Measurements from ENCODE around the gene FIGNL1. TPM values are rescaled to one million over a fixed set of nuclear protein-coding genes. Genes with fewer than 3 reads are reported as not detected.

FIGNL1 gene
- total RNA-seq, 2 donors from 2014 or later = 7.2 to 14.3 TPM

DNA sequence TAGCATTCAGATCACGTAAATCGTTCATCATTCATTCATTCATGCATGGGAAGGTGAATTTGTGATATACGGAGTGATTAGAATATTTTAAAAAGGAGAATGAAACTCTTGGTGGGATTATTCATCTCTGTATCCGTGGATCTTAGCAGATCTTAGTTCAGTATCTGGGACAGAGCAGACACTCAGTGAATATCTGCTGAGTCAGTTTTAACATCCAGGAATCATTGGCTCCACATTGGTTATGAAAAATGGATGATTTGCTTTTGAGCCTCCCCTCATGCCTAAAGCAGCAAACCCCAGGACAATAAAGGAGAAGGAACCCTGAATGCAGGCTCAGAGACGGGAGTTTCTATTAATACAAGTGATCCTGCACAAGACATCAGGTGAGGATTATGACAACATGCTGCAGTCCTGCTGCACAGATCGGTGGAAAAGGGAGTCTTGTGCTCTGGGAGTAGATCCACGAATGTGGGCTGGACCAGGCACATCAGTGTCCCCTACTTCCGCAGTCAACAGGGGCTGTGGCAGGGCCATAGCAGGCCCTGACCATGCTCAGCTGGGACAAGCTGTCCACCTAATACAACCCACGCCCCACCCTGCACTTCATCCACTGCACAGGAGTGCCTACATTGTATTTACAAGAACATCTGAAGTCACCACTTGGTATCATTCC lies 26.9 kb upstream of the FIGNL1 start:
- DNase-seq (ENCODE audit: low spot score) = no peak
- 92% methylated on average over 9 of the region's 9 CpGs for WGBS
- Histone ChIP-seq H3K36me3 (no peaks in the 10 kb centered on the region), H3K27ac (no peak overlapping the region), H3K4me1 (replicated peaks) (no peaks in the 10 kb centered on the region), H3K4me3 (no peak overlapping the region), H3K27me3 (replicated peaks; ENCODE audit: insufficient read depth) (no peaks in the 10 kb centered on the region), H3K9me3 (no peaks in the 10 kb centered on the region)
- intact Hi-C loops (cut with DNase I) = loop anchor here (10.0 kb wide), 1 partner anchor 878 kb away; no protein-coding TSS in a partner anchor
- TF ChIP-seq, protein P1, sequence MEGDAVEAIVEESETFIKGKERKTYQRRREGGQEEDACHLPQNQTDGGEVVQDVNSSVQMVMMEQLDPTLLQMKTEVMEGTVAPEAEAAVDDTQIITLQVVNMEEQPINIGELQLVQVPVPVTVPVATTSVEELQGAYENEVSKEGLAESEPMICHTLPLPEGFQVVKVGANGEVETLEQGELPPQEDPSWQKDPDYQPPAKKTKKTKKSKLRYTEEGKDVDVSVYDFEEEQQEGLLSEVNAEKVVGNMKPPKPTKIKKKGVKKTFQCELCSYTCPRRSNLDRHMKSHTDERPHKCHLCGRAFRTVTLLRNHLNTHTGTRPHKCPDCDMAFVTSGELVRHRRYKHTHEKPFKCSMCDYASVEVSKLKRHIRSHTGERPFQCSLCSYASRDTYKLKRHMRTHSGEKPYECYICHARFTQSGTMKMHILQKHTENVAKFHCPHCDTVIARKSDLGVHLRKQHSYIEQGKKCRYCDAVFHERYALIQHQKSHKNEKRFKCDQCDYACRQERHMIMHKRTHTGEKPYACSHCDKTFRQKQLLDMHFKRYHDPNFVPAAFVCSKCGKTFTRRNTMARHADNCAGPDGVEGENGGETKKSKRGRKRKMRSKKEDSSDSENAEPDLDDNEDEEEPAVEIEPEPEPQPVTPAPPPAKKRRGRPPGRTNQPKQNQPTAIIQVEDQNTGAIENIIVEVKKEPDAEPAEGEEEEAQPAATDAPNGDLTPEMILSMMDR (IDR thresholded peaks at IDR 0.05) = no peak
- TF ChIP-seq POLR2AphosphoS5 (IDR thresholded peaks at IDR 0.05) = no peak
- TF ChIP-seq POLR2A (IDR thresholded peaks at IDR 0.05) = no peak

DNA sequence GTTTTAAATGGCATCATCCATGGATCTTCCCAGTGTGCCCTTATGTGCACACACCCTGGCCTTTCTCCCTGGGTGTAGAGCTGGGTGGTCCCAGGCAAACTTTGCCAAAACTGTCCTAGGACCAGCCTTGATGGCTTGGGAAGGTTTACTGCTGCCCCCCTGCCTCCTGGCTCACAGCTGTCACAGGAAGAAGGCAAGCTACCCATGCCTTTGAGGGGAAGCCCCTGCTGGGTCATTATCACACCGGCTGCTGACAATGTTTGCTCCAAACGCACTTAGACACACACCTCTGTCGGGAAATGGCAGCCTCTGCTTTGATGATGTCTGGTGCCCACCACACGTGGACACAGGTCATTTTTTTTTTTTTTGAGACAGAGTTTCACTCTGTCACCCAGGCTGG lies 25.2 kb upstream of the FIGNL1 start:
- TF ChIP-seq POLR2AphosphoS5 (IDR thresholded peaks at IDR 0.05) (no peak), POLR2A (IDR thresholded peaks at IDR 0.05) (no peak)
- TF ChIP-seq, protein P1 (IDR thresholded peaks at IDR 0.05) = no peak
- Histone ChIP-seq H3K9me3 (no peaks in the 10 kb centered on the region), H3K4me3 (no peak overlapping the region), H3K4me1 (replicated peaks) (no peaks in the 10 kb centered on the region), H3K36me3 (no peaks in the 10 kb centered on the region), H3K27me3 (replicated peaks; ENCODE audit: insufficient read depth) (no peaks in the 10 kb centered on the region), H3K27ac (no peak overlapping the region)
- intact Hi-C loops (cut with DNase I) = loop anchor here (10.0 kb wide), 1 partner anchor 879 kb away; no protein-coding TSS in a partner anchor
- 63% methylated on average over 4 of the region's 4 CpGs for WGBS
- no peak for DNase-seq (ENCODE audit: low spot score)

DNA sequence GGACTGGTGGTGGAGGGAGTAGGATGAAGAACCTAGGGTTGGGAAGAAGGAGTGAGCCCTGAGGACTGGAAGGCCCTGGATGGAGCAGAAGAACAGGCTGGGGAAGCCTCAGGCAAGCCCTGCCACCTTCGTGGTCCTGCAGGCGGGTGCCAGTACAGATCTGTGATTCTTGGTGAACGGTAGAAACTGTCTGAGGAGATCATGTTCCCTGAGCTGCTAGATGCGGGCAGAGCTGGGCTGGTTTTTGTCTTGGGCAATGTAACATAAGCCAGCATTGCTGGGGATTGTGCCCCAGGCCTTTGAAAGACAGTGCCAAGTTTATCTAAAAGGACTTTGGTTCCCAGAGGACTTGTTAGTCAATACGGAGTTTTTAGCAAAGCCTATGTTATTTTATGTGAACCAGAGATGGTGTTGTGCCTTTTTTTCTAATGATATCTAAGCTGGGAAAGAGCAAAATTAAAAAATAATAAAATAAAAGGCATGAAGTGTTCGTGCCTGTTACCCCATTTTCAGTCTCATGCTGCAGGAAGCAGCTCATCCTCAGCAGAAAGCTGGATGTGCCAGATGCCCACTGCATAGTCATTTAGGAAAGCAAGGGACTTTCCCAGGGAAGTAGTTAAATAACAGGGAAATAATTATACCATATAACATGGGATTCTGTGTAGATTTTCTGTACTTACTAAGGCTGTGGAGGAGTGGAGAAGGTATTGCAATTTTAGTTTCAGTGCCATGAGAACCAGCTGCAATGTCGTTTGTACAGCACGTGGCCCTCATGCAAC lies 24.4 kb upstream of the FIGNL1 start:
- H3K36me3 ChIP-seq = no peaks in the 10 kb centered on the region
- DNase-seq (ENCODE audit: low spot score) = no peak
- no peaks in the 10 kb centered on the region for H3K9me3 ChIP-seq
- no peak for TF ChIP-seq POLR2A (IDR thresholded peaks at IDR 0.05)
- no peak for TF ChIP-seq POLR2AphosphoS5 (IDR thresholded peaks at IDR 0.05)
- H3K4me1 ChIP-seq (replicated peaks) = no peaks in the 10 kb centered on the region
- 37% methylated on average over 8 of the region's 8 CpGs for WGBS
- H3K4me3 ChIP-seq = no peak overlapping the region
- no peak overlapping the region for H3K27ac ChIP-seq
- intact Hi-C loops (cut with DNase I) = loop anchor here (10.0 kb wide), 1 partner anchor 880 kb away; no protein-coding TSS in a partner anchor
- no peaks in the 10 kb centered on the region for H3K27me3 ChIP-seq (replicated peaks; ENCODE audit: insufficient read depth)

DNA sequence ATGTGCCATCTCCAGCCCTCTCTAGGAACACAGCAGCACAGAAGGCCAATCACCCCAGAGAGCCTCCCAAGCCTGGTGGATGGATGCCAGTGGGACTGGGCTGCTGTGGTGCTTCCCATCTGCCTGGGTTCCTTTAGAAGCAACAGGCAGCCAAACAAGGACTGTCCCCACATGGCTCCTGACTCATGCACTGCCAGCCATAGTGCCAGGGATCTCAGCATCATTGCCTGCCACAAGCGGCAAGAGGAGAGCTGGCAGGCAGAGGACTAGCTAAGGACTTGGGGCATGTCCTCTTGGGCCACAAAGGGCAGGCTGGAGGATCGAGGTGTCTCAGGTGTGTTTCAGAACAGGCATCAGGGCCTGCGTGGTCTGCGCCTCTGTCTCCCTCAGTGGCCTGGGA lies 23.4 kb upstream of the FIGNL1 start:
- Histone ChIP-seq H3K4me3 (no peak overlapping the region), H3K36me3 (no peaks in the 10 kb centered on the region), H3K27me3 (replicated peaks; ENCODE audit: insufficient read depth) (no peaks in the 10 kb centered on the region), H3K4me1 (replicated peaks) (no peaks in the 10 kb centered on the region), H3K9me3 (no peaks in the 10 kb centered on the region), H3K27ac (no peak overlapping the region)
- DNase-seq (ENCODE audit: low spot score) = no peak
- intact Hi-C loops (cut with DNase I) = loop anchor here (10.0 kb wide), 1 partner anchor 881 kb away; no protein-coding TSS in a partner anchor
- TF ChIP-seq POLR2AphosphoS5 (IDR thresholded peaks at IDR 0.05) = no peak
- no peak for TF ChIP-seq POLR2A (IDR thresholded peaks at IDR 0.05)
- WGBS = 94% methylated on average over 4 of the region's 4 CpGs

DNA sequence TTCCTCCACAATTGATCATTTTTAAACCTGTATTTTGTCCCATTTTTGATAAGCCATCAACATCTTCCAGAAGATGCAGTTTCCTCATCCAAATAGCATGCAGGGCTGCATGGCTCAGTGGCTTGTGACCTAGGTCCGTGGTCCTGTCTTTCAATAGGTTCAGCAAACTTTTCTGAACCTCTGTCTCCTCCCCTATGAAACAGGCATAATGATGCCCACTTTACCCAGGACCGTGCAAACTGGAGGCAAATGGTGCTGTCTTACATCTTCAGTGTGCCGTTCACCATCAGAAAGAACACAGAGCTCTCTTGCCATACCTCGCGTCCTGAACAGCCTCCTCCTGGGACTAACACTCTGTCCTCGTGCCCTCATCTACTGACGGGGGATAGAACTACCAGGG lies 22.3 kb upstream of the FIGNL1 start:
- H3K4me3 ChIP-seq = no peak overlapping the region
- no peaks in the 10 kb centered on the region for H3K27me3 ChIP-seq (replicated peaks; ENCODE audit: insufficient read depth)
- DNase-seq (ENCODE audit: low spot score) = no peak
- intact Hi-C loops (cut with DNase I) = loop anchor here (10.0 kb wide), 1 partner anchor 882 kb away; no protein-coding TSS in a partner anchor
- no peak overlapping the region for H3K27ac ChIP-seq
- no peaks in the 10 kb centered on the region for H3K4me1 ChIP-seq (replicated peaks)
- WGBS = 88% methylated on average over 7 of the region's 7 CpGs
- no peaks in the 10 kb centered on the region for H3K36me3 ChIP-seq
- H3K9me3 ChIP-seq = no peaks in the 10 kb centered on the region
- no peak for TF ChIP-seq POLR2AphosphoS5 (IDR thresholded peaks at IDR 0.05)

DNA sequence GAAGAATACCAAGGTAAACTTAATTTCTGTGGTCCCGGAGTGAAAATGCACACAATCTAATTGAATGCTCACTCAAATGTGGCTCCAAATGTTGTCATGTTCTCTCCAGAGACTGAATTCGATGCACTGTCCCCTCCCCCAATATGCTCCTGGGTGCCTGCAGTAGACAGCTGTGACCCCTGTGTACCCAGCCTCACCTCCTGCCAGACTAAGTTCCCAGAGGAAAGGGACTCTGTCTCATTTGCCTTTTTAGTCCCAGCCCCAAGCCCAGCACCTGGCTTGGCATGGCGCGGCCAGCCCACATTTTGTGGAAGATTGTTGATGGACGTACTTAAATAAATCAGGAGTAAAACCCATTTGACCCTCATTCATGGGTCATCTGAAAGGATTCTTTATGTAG lies 21.8 kb upstream of the FIGNL1 start:
- TF ChIP-seq POLR2AphosphoS5 (IDR thresholded peaks at IDR 0.05) = no peak
- TF ChIP-seq, protein P1 (IDR thresholded peaks at IDR 0.05) = no peak
- no peak for TF ChIP-seq POLR2A (IDR thresholded peaks at IDR 0.05)
- H3K4me1 ChIP-seq (replicated peaks) = no peaks in the 10 kb centered on the region
- H3K27ac ChIP-seq = no peak overlapping the region
- no peaks in the 10 kb centered on the region for H3K27me3 ChIP-seq (replicated peaks; ENCODE audit: insufficient read depth)
- no peak for DNase-seq (ENCODE audit: low spot score)
- no peaks in the 10 kb centered on the region for H3K9me3 ChIP-seq
- no peak overlapping the region for H3K4me3 ChIP-seq
- intact Hi-C loops (cut with DNase I) = loop anchor here (10.0 kb wide), 1 partner anchor 883 kb away; no protein-coding TSS in a partner anchor
- 86% methylated on average over 5 of the region's 5 CpGs for WGBS
- no peaks in the 10 kb centered on the region for H3K36me3 ChIP-seq
